Esophagus muscularis mucosa (tissue), 3 donors: ENCODE results near the gene KLHL9.

Experiments used
- POLR2A ChIP-seq: fragments of 450-650 bp; IDR thresholded peaks from one replicate; pipeline ENCODE4 v1.6.1; 2017; ENCODE audit warnings: antibody characterized with exemption, moderate library complexity, mild to moderate bottlenecking, low read depth
- POLR2AphosphoS5 ChIP-seq, 2 donors: sonication (generic); formaldehyde crosslinking; IDR thresholded peaks; one replicate each; pipeline ENCODE4 v1.6.1; 2017; ENCODE audit warnings: antibody characterized with exemption in 2 of 2
- TF ChIP-seq, protein P1 (sequence below), 3 experiments: fragments of 200-600 bp in 2 of 3; fragments of 450-650 bp in 1 of 3; sonication (generic) in 2 of 3; IDR thresholded peaks; one replicate each; pipeline ENCODE4 v1.5.1; 2017 to 2019; ENCODE audit warnings: antibody characterized with exemption in 3 of 3, mild to moderate bottlenecking in 2 of 3, moderate library complexity in 1 of 3

GRCh38 chr9:21331676-21332402, 3.4 kb downstream of the KLHL9 start:
- TF ChIP-seq, protein P1, sequence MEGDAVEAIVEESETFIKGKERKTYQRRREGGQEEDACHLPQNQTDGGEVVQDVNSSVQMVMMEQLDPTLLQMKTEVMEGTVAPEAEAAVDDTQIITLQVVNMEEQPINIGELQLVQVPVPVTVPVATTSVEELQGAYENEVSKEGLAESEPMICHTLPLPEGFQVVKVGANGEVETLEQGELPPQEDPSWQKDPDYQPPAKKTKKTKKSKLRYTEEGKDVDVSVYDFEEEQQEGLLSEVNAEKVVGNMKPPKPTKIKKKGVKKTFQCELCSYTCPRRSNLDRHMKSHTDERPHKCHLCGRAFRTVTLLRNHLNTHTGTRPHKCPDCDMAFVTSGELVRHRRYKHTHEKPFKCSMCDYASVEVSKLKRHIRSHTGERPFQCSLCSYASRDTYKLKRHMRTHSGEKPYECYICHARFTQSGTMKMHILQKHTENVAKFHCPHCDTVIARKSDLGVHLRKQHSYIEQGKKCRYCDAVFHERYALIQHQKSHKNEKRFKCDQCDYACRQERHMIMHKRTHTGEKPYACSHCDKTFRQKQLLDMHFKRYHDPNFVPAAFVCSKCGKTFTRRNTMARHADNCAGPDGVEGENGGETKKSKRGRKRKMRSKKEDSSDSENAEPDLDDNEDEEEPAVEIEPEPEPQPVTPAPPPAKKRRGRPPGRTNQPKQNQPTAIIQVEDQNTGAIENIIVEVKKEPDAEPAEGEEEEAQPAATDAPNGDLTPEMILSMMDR (IDR thresholded peaks at IDR 0.05): no peak
- TF ChIP-seq POLR2A: no peak
- no peak for TF ChIP-seq POLR2AphosphoS5 (IDR thresholded peaks at IDR 0.05)
